ENCODE measurements around the gene CEBPE. TPM values are rescaled to one million over a fixed set of nuclear protein-coding genes. Genes with fewer than 3 reads are reported as not detected.

CEBPE gene
- total and polyA plus RNA-seq, 2 experiments from 2014 or later = not detected

DNA sequence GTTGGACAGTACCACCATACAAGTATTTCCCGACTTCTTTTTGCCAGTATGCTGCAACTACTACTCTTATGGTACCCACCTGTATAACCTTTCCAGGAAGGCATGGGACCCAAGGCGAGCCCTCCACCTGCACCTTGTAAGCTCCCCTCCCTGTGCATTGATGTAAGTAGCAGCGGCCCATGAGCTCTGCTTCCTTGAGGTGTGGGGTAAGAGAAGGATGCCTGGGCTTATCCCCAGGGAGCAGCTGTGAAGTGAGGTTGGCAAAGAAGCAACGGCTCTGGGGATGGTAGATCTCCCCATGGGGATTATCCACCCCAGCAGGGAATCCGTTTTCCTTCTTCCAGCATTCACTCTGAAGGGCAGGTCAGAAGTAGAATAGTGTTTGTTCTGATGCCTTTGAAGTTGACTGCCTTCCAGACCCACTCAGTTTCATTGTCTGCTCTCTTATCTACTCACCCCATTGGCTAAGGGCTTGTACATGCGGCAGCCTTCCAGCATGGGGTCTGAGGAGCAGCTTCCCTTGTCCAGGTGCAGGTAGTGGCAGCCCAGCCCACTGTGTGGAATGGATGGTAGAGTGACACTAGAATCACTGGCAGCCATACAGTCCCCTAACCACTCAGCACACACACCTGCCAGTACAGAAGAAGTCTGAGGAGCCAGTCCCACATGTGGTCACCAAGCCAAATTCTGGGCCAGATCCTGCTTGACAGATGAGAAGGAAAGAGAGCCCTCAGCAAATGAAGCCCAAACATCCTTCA lies 17.7 kb downstream of the CEBPE start:
- DNase-seq (ENCODE audit: low read depth in 1 of 2, low spot score in 1 of 2) = no peak
- TF ChIP-seq, protein P1, sequence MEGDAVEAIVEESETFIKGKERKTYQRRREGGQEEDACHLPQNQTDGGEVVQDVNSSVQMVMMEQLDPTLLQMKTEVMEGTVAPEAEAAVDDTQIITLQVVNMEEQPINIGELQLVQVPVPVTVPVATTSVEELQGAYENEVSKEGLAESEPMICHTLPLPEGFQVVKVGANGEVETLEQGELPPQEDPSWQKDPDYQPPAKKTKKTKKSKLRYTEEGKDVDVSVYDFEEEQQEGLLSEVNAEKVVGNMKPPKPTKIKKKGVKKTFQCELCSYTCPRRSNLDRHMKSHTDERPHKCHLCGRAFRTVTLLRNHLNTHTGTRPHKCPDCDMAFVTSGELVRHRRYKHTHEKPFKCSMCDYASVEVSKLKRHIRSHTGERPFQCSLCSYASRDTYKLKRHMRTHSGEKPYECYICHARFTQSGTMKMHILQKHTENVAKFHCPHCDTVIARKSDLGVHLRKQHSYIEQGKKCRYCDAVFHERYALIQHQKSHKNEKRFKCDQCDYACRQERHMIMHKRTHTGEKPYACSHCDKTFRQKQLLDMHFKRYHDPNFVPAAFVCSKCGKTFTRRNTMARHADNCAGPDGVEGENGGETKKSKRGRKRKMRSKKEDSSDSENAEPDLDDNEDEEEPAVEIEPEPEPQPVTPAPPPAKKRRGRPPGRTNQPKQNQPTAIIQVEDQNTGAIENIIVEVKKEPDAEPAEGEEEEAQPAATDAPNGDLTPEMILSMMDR (IDR thresholded peaks at IDR 0.05; ENCODE audit: low read depth, low read length) = no peak

DNA sequence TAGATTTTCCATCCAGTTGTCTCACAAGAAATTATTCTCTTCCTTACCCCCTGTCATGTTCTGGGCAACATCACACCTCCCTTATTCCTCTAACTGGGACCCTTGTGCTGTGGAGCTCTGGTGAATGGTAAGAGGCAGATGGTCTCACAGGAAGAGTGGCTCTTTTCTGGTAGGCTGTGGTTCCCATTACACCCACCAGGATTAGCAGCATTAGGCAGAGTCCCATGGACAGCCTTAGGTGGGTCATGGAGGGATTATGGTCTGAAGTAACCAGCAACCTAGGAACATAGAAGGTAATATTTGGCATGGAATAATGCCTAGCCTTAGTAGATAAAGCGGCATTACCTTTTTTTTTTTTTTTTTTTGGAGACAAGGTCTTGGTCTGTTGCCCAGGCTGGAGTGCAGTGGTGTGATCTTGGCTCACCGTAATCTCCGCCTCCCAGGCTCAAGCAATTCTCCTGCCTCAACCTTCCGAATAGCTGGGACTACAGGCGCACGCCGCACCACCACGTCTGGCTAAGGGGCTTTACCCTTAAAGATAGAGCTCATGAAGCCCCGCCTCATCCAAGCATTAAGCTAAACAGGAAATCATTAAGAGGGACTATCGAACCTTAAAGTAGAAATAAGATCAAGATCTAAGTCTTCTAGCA lies 19.7 kb downstream of the CEBPE start:
- Histone ChIP-seq H3K27me3 (no peaks in the 10 kb centered on the region), H3K27ac (no peak overlapping the region), H3K9me3 (ENCODE audit: low read depth) (no peaks in the 10 kb centered on the region), H3K36me3 (peaks cover 7% of the 10 kb centered on the region), H3K4me1 (ENCODE audit: low read depth) (peaks cover 5% of the 10 kb centered on the region), H3K4me3 (no peak overlapping the region)
- DNase-seq (ENCODE audit: low read depth in 1 of 2, low spot score in 1 of 2) = no peak
- TF ChIP-seq, protein P1 (IDR thresholded peaks at IDR 0.05; ENCODE audit: low read depth, low read length) = no peak

More for the DNA sequence above, 17.7 kb downstream of the CEBPE start:
- H3K9me3 ChIP-seq (ENCODE audit: low read depth) = no peaks in the 10 kb centered on the region
- peaks cover 9% of the 10 kb centered on the region for H3K4me1 ChIP-seq (ENCODE audit: low read depth)
- H3K27me3 ChIP-seq = no peaks in the 10 kb centered on the region
- H3K36me3 ChIP-seq = peaks cover 7% of the 10 kb centered on the region
- no peak overlapping the region for H3K27ac ChIP-seq
- no peak overlapping the region for H3K4me3 ChIP-seq

DNA sequence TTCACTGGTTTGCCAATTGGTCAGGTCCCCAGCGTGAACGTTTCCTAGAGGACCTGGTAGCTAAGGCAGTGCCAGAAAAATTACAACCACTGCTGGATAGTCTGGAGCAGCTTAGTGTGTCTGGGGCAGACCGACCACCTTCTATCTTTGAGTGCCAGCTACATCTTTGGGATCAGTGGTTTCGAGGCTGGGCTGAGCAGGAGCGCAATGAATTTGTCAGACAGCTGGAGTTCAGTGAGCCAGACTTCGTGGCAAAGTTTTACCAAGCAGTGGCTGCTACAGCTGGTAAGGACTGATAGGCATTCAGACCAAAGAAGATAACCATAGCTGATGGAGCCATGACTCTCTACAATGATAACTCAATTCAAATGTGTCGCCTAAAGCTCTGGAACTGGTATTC lies 21.3 kb downstream of the CEBPE start:
- Histone ChIP-seq H3K27me3 (no peaks in the 10 kb centered on the region), H3K36me3 (peaks cover 13% of the 10 kb centered on the region), H3K9me3 (ENCODE audit: low read depth) (no peaks in the 10 kb centered on the region), H3K4me1 (ENCODE audit: low read depth) (peaks cover 15% of the 10 kb centered on the region), H3K27ac (no peak overlapping the region), H3K4me3 (no peak overlapping the region)
- no peak for DNase-seq (ENCODE audit: low read depth in 1 of 2, low spot score in 1 of 2)
- TF ChIP-seq, protein P1 (IDR thresholded peaks at IDR 0.05; ENCODE audit: low read depth, low read length) = no peak

DNA sequence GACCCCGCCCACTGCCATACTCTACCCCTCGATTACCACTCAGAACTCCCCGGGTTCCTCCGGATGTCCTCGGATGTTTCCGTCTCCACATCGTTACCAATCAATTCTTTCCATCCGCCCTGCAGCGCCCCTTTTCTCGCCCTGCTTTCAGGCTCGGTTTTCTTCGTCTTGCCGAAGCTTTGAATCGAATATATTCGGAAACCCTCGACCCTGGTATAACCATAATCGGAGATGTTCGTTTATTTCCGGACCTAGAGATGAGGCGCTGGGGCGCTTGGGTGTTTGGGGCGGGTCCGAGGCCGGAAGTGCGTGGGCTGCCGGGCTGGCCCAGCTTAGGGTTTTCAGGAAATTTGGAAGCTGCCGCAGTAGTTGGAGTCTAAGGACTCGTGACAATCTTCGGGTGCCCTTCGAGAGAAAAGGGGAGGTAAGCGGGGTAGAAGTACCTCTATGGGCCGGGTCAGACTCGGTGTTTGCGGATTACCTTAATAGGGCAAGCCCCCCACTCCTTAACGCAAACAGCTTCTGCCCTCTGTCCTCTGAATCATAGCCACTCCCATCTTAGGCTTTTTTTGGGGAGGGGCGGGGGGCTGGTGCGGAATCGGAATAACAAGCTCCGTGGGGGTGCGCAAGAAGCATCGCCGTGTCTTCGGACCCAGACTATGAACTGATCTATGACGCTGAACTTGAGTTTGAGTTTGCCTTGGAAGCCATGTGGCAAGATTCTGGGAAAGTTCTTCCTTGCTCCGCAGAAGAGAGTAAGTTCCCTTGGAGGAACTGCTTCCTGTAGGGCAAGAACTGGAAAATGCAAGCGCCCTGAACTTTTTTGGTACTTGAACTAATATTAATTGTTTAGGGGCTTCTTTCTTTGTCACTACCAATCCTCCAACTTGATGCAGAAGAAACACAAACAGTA lies 23.6 kb downstream of the CEBPE start, which contains the start of gene C14orf119:
Gene C14orf119 (plus strand): TSS at position 310 of the 913 bp plus-strand sequence. CDS start 2,154 bp downstream, outside the sequence.
- Histone ChIP-seq H3K4me3 (peak within 1 kb of the TSS; percentile 84), H3K4me1 (ENCODE audit: low read depth) (peaks cover 15% of the 10 kb centered on the region), H3K9me3 (ENCODE audit: low read depth) (no peaks in the 10 kb centered on the region), H3K27ac (peak within 1 kb of the TSS; percentile 98), H3K36me3 (peaks cover 25% of the 10 kb centered on the region), H3K27me3 (no peaks in the 10 kb centered on the region)
- peak; percentile 100 for DNase-seq (ENCODE audit: low read depth in 1 of 2, low spot score in 1 of 2)
- TF ChIP-seq, protein P1 (IDR thresholded peaks at IDR 0.05; ENCODE audit: low read depth, low read length) = no peak

DNA sequence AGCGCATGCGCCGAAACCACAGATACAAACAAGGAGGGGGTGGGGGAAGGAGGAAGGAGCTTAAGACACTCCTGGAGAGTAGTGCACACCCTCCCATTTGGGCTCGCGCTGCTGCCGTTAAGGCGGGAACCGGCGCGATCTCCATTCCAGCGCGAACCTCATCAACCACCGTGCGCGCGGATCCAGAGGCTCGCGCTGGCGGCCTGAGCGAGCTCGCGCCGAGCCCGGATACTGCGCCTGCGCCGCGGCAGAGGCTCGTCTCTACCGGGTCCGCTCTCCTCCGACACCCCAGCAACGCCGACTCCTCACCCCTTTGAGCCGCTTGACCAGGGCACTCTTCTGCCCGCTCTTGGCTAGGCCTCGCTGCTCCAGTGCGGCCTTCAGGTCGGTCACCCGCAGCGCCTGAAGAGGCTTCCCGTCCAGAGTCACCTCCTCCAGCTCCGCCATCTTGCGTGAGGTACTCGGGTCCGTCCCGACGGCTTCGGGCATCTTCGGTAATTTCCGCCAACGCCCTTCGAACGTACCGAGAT lies 24.3 kb downstream of the CEBPE start, which contains the start of gene ACIN1:
Gene ACIN1 (minus strand): TSS at position 471 of the 530 bp plus-strand sequence. CDS start 24 bp downstream, at position 447.
- Histone ChIP-seq H3K27ac (peak within 1 kb of the TSS; percentile 98), H3K36me3 (peaks cover 33% of the 10 kb centered on the region), H3K4me1 (ENCODE audit: low read depth) (peaks cover 15% of the 10 kb centered on the region), H3K27me3 (no peaks in the 10 kb centered on the region), H3K9me3 (ENCODE audit: low read depth) (no peaks in the 10 kb centered on the region), H3K4me3 (peak within 1 kb of the TSS; percentile 84)
- TF ChIP-seq, protein P1 (IDR thresholded peaks at IDR 0.05; ENCODE audit: low read depth, low read length) = no peak
- peak; percentile 89 to 92 for DNase-seq (ENCODE audit: low read depth in 1 of 2, low spot score in 1 of 2)
